Gastrocnemius medialis (tissue), 4 donors: Measurements from ENCODE around the gene FIZ1. TPM values are rescaled to one million over a fixed set of nuclear protein-coding genes. Genes with fewer than 3 reads are reported as not detected.

Source experiments
- ATAC-seq, 2 donors: fragments of 150-250 bp; one replicate each; pipeline ENCODE4 v1.9.1; 2016
- DNase-seq, 2 donors: peaks; one replicate each; pipeline ENCODE4 v3.0.0-alpha.2; 2019
- H3K27ac ChIP-seq, 4 donors: fragments of 200-600 bp; sonication (generic); 1 replicate in 1 of 4; 2 replicates in 3 of 4; pipeline ENCODE4 v1.5.1; 2016 to 2018; ENCODE audit warnings: mild to moderate bottlenecking in 2 of 4, moderate library complexity in 1 of 4
- H3K27me3 ChIP-seq, 3 donors: fragments of 200-600 bp; sonication (generic) in 2 of 3; 1 replicate in 1 of 3; 2 replicates in 2 of 3; pipeline versions ENCODE4 v1.5.1 to v1.6.0; 2016 to 2019; ENCODE audit warnings: mild to moderate bottlenecking in 1 of 3, moderate library complexity in 1 of 3
- H3K36me3 ChIP-seq, 2 donors: fragments of 200-600 bp; sonication (generic) in 1 of 2; one replicate each; pipeline ENCODE4 v1.5.1; 2017 to 2018
- H3K4me1 ChIP-seq, 2 donors: fragments of 200-600 bp; sonication (generic) in 1 of 2; one replicate each; pipeline ENCODE4 v1.5.1; 2016 to 2017; ENCODE audit warnings: mild to moderate bottlenecking in 2 of 2
- H3K4me3 ChIP-seq, 4 donors: fragments of 200-600 bp; sonication (generic) in 3 of 4; 1 replicate in 1 of 4; 2 replicates in 3 of 4; pipeline ENCODE4 v1.5.1; 2016 to 2019; ENCODE audit warnings: mild to moderate bottlenecking in 2 of 4
- H3K9me3 ChIP-seq, 3 donors: fragments of 200-600 bp; sonication (generic) in 2 of 3; 1 replicate in 1 of 3; 2 replicates in 2 of 3; pipeline ENCODE4 v1.5.1; 2016 to 2019
- CTCF ChIP-seq, 5 experiments: fragments of 450-650 bp in 3 of 5; fragments of 200-600 bp in 2 of 5; sonication (generic) in 2 of 5; IDR thresholded peaks in 4 of 5; conservative IDR thresholded peaks in 1 of 5; 1 replicate in 4 of 5; 2 replicates in 1 of 5; pipeline ENCODE4 v1.5.1; 2016 to 2019; ENCODE audit warnings: antibody characterized with exemption in 5 of 5, mild to moderate bottlenecking in 3 of 5, moderate library complexity in 3 of 5
- POLR2A ChIP-seq, 2 donors: fragments of 450-650 bp; IDR thresholded peaks; one replicate each; pipeline ENCODE4 v1.6.1; 2017; ENCODE audit warnings: antibody characterized with exemption in 2 of 2, mild to moderate bottlenecking in 2 of 2, moderate library complexity in 2 of 2
- in situ Hi-C, 4 donors: fragments of 200-750 bp; cut with MboI; loops; one replicate each; pipeline versions ENCODE4 v1.15.0 to v1.8.0; 2017; ENCODE audit warnings: low sequenced_read_pairs in 4 of 4
- intact Hi-C: fragments of 100-400 bp; cut with DNase I; formaldehyde crosslinking; loops from one replicate; pipeline ENCODE4 v1.15.1; 2023; ENCODE audit warnings: low total_unique reads
- total RNA-seq, 4 donors: library from RNA; depleted of rRNA; stranded (reverse); fragments of >200 nt; gene quantifications; one replicate each; pipeline versions ENCODE4 v1.1.0 to v1.2.3, GENCODE V29; 2016

Gene FIZ1
- total RNA-seq, 4 donors from 2014 or later: 6.8 to 11.2 (median 7.4) TPM

- Histone ChIP-seq H3K27me3 (no peaks in the 10 kb centered on the region), H3K36me3 (peaks cover 0 to 10% of the 10 kb centered on the region in 2 donors), H3K4me3 (peak overlapping the region; percentile 80 to 99 (median 94)), H3K9me3 (no peaks in the 10 kb centered on the region), H3K27ac (peak overlapping the region; percentile 82 to 98 (median 90)), H3K4me1 (peaks cover 52 to 61% of the 10 kb centered on the region in 2 donors)
- in situ Hi-C loops (loop anchor here in 1 of 4 donors (25.0 kb wide), 1 partner anchor 507 kb away; the partner anchor contains the start of gene TNNT1), intact Hi-C loops (loop anchor here (5.0 kb wide), 1 partner anchor 527 kb away; the partner anchor contains the start of gene PPP1R12C)
- DNase-seq (no peak), ATAC-seq (no peak)
- TF ChIP-seq POLR2A (IDR thresholded peaks at IDR 0.05) (no peak), CTCF (IDR thresholded peaks at IDR 0.05 in 4 of 5, conservative IDR thresholded peaks at IDR 0.05 in 1 of 5) (no peak)
Observed at GRCh38 chr19:55643887-55644176, 44.5 kb upstream of the FIZ1 start.

- H3K27me3 ChIP-seq: no peaks in the 10 kb centered on the region
- intact Hi-C loops (loop anchor here (5.0 kb wide), 1 partner anchor 526 kb away; the partner anchor contains the start of gene PPP1R12C), in situ Hi-C loops (loop anchor here in 1 of 4 donors (25.0 kb wide), 1 partner anchor 506 kb away; the partner anchor contains the start of gene TNNT1)
- peak within 1 kb of the TSS; percentile 82 to 98 (median 90) for H3K27ac ChIP-seq
- TF ChIP-seq POLR2A (IDR thresholded peaks at IDR 0.05) (peak in 1 of 2 donors; percentile 11), CTCF (IDR thresholded peaks at IDR 0.05 in 4 of 5, conservative IDR thresholded peaks at IDR 0.05 in 1 of 5) (peak in 1 of 5 experiments; percentile 13)
- DNase-seq: peak; percentile 35 to 63
- H3K36me3 ChIP-seq: peaks cover 0 to 10% of the 10 kb centered on the region in 2 donors
- peak within 1 kb of the TSS; percentile 80 to 99 (median 94) for H3K4me3 ChIP-seq
- ATAC-seq: peak; percentile 47 to 51
- H3K9me3 ChIP-seq: no peaks in the 10 kb centered on the region
- peaks cover 52 to 60% of the 10 kb centered on the region in 2 donors for H3K4me1 ChIP-seq
Observed at GRCh38 chr19:55643003-55643886, 43.9 kb upstream of the FIZ1 start, which contains the start of gene ZNF581. TSS of gene ZNF581 (plus strand) at chr19:55643649. CDS start at chr19:55644572, 923 bp downstream.

GRCh38 chr19:55642153-55643002 lies 43.1 kb upstream of the FIZ1 start:
- no peak for TF ChIP-seq CTCF (IDR thresholded peaks at IDR 0.05 in 4 of 5, conservative IDR thresholded peaks at IDR 0.05 in 1 of 5)
- peak; percentile 34 to 38 for TF ChIP-seq POLR2A (IDR thresholded peaks at IDR 0.05)
- H3K4me3 ChIP-seq: peak overlapping the region; percentile 80 to 99 (median 94)
- ATAC-seq: no peak
- in situ Hi-C loops (loop anchor here in 1 of 4 donors (25.0 kb wide), 1 partner anchor 505 kb away; the partner anchor contains the start of gene TNNT1), intact Hi-C loops (loop anchor here (5.0 kb wide), 1 partner anchor 525 kb away; the partner anchor contains the start of gene PPP1R12C)
- H3K27me3 ChIP-seq: no peaks in the 10 kb centered on the region
- H3K4me1 ChIP-seq: peaks cover 57 to 64% of the 10 kb centered on the region in 2 donors
- H3K36me3 ChIP-seq: peaks cover 0 to 10% of the 10 kb centered on the region in 2 donors
- H3K9me3 ChIP-seq: no peaks in the 10 kb centered on the region
- no peak for DNase-seq
- peak overlapping the region; percentile 82 to 98 (median 90) for H3K27ac ChIP-seq

GRCh38 chr19:55641426-55642152 lies 42.3 kb upstream of the FIZ1 start:
- TF ChIP-seq CTCF (IDR thresholded peaks at IDR 0.05 in 4 of 5, conservative IDR thresholded peaks at IDR 0.05 in 1 of 5) (no peak), POLR2A (IDR thresholded peaks at IDR 0.05) (no peak)
- H3K27ac ChIP-seq: peak overlapping the region; percentile 82 to 98 (median 90)
- in situ Hi-C loops (loop anchor here in 1 of 4 donors (25.0 kb wide), 1 partner anchor 504 kb away; the partner anchor contains the start of gene TNNT1), intact Hi-C loops (loop anchor here (5.0 kb wide), 1 partner anchor 524 kb away; the partner anchor contains the start of gene PPP1R12C)
- peak overlapping the region; percentile 80 to 99 (median 94) for H3K4me3 ChIP-seq
- peaks cover 59 to 64% of the 10 kb centered on the region in 2 donors for H3K4me1 ChIP-seq
- ATAC-seq (peak in 1 of 2 donors; percentile 1), DNase-seq (no peak)
- H3K9me3 ChIP-seq: no peaks in the 10 kb centered on the region
- H3K36me3 ChIP-seq: peaks cover 0 to 10% of the 10 kb centered on the region in 2 donors
- no peaks in the 10 kb centered on the region for H3K27me3 ChIP-seq
